HuH-7.5 (cell line): ENCODE data around the gene SLC9A1.

Source experiments
- DNase-seq: peaks from one replicate; pipeline ENCODE4 v3.0.0; 2011; ENCODE audit warnings: low spot score

SLC9A1 gene

GRCh38 chr1:27070390-27071048 lies 84.4 kb downstream of the SLC9A1 start:
- no peak for DNase-seq

GRCh38 chr1:27068922-27069321 lies 86.0 kb downstream of the SLC9A1 start:
- no peak for DNase-seq

- no peak for DNase-seq
Observed at GRCh38 chr1:27065999-27066630, 88.8 kb downstream of the SLC9A1 start.

- no peak for DNase-seq
Observed at GRCh38 chr1:27060891-27061290, 94.0 kb downstream of the SLC9A1 start.

- no peak for DNase-seq
Observed at GRCh38 chr1:27058966-27059669, 95.8 kb downstream of the SLC9A1 start.

- no peak for DNase-seq
Observed at GRCh38 chr1:27057801-27058625, 96.9 kb downstream of the SLC9A1 start.

- no peak for DNase-seq
Observed at GRCh38 chr1:27057389-27057788, 97.5 kb downstream of the SLC9A1 start.

GRCh38 chr1:27053977-27054753 lies 100.8 kb downstream of the SLC9A1 start:
- no peak for DNase-seq

GRCh38 chr1:27052527-27052926 lies 102.4 kb downstream of the SLC9A1 start:
- no peak for DNase-seq

GRCh38 chr1:27049607-27050006 lies 105.3 kb downstream of the SLC9A1 start:
- no peak for DNase-seq

- DNase-seq = no peak
Observed at GRCh38 chr1:27049100-27049499, 105.8 kb downstream of the SLC9A1 start.
